DOHH2 (cell line): ENCODE data around the gene SSBP2.

Experiments
- CTCF ChIP-seq: fragments of 200-600 bp; sonication (generic); IDR thresholded peaks from one replicate; pipeline ENCODE4 v1.5.1; 2014; ENCODE audit warnings: antibody characterized with exemption, mild to moderate bottlenecking, low read depth, low read length; ENCODE audit not compliant: poor library complexity, severe bottlenecking
- EZH2phosphoT487 ChIP-seq: fragments of 200-600 bp; sonication (generic); IDR thresholded peaks from 2 replicates; pipeline ENCODE4 v1.6.1; 2017; ENCODE audit warnings: borderline replicate concordance, mild to moderate bottlenecking, antibody characterized with exemption, low read length, moderate library complexity, mixed read lengths

GRCh38 chr5:81754621-81755020 is 3.7 kb upstream of the SSBP2 start:
- TF ChIP-seq CTCF: no peak
- TF ChIP-seq EZH2phosphoT487: no peak
